Thoracic aorta (tissue), 2 donors: ENCODE measurements around the gene ELOVL7. TPM values are rescaled to one million over a fixed set of nuclear protein-coding genes. Genes with fewer than 3 reads are reported as not detected.
"Not testable (repeated sequence)": the region's sequence is repeated elsewhere in the genome, so short reads cannot be mapped to it uniquely, and the experiment has no call there.

Experiments used
- ATAC-seq: fragments of 150-250 bp; one replicate; pipeline ENCODE4 v1.8.0; 2017; ENCODE audit warnings: low read depth; ENCODE audit not compliant: insufficient number of reproducible peaks, low FRiP score
- DNase-seq: peaks from one replicate; pipeline ENCODE4 v3.0.0-alpha.2; 2020; ENCODE audit warnings: low spot score
- H3K27ac ChIP-seq, 2 donors: fragments of 200-600 bp; sonication (generic); 1 replicate in 1 of 2; 2 replicates in 1 of 2; pipeline ENCODE4 v1.5.1; 2016; ENCODE audit warnings: mild to moderate bottlenecking in 2 of 2, moderate library complexity in 2 of 2
- H3K27me3 ChIP-seq: fragments of 200-600 bp; sonication (generic); replicated peaks from 2 replicates; pipeline ENCODE4 v1.6.0; 2016; ENCODE audit warnings: mild to moderate bottlenecking; ENCODE audit not compliant: insufficient read depth
- H3K36me3 ChIP-seq: fragments of 200-600 bp; sonication (generic); one replicate; pipeline ENCODE4 v1.5.1; 2016
- H3K4me1 ChIP-seq, 2 donors: fragments of 200-600 bp; sonication (generic); 1 replicate in 1 of 2; 2 replicates in 1 of 2; pipeline versions ENCODE4 v1.5.1 to v1.6.0; 2016; ENCODE audit warnings: low read depth in 2 of 2, mild to moderate bottlenecking in 1 of 2; ENCODE audit not compliant: control insufficient read depth in 1 of 2
- H3K4me3 ChIP-seq: fragments of 200-600 bp; sonication (generic); 2 replicates; pipeline ENCODE4 v1.5.1; 2016; ENCODE audit warnings: mild to moderate bottlenecking
- H3K9me3 ChIP-seq: fragments of 200-600 bp; sonication (generic); 2 replicates; pipeline ENCODE4 v1.5.1; 2016
- CTCF ChIP-seq: fragments of 200-600 bp; sonication (generic); IDR thresholded peaks from one replicate; pipeline ENCODE4 v1.5.1; 2019; ENCODE audit warnings: antibody characterized with exemption
- total RNA-seq, 2 donors: library from RNA; depleted of rRNA; stranded (reverse); fragments of >200 nt; gene quantifications; one replicate each; pipeline versions ENCODE4 v1.1.0 to v1.2.3, GENCODE V29; 2016

The ELOVL7 gene
- total RNA-seq, 2 donors from 2014 or later, result 3.0 to 18.5 TPM

GRCh38 chr5:60738461-60738860, 105.6 kb downstream of the ELOVL7 start:
- no peak for TF ChIP-seq CTCF
- Histone ChIP-seq H3K9me3 (no peaks in the 10 kb centered on the region), H3K36me3 (no peaks in the 10 kb centered on the region), H3K27me3 (no peaks in the 10 kb centered on the region), H3K27ac (no peak overlapping the region), H3K4me3 (no peak overlapping the region), H3K4me1 (no peaks in the 10 kb centered on the region)
- DNase-seq, result no peak
- ATAC-seq, result no peak

- H3K4me1 ChIP-seq, ATAC-seq, DNase-seq, H3K27me3 ChIP-seq, H3K4me3 ChIP-seq, H3K27ac ChIP-seq, H3K36me3 ChIP-seq, H3K9me3 ChIP-seq: not testable (repeated sequence)
Observed at GRCh38 chr5:60730858-60731257, 113.2 kb downstream of the ELOVL7 start.

GRCh38 chr5:60727033-60727679, 116.9 kb downstream of the ELOVL7 start:
- no peaks in the 10 kb centered on the region for H3K4me1 ChIP-seq

GRCh38 chr5:60724126-60724525, 119.9 kb downstream of the ELOVL7 start:
- Histone ChIP-seq H3K9me3 (no peaks in the 10 kb centered on the region), H3K27me3 (no peaks in the 10 kb centered on the region), H3K27ac (no peak overlapping the region), H3K4me3 (no peak overlapping the region), H3K36me3 (no peaks in the 10 kb centered on the region), H3K4me1 (no peaks in the 10 kb centered on the region)
- TF ChIP-seq CTCF, result no peak
- DNase-seq (no peak), ATAC-seq (no peak)

More at GRCh38 chr5:60727033-60727679, 116.9 kb downstream of the ELOVL7 start:
- H3K27ac ChIP-seq, result no peak overlapping the region
- no peaks in the 10 kb centered on the region for H3K9me3 ChIP-seq
- no peaks in the 10 kb centered on the region for H3K27me3 ChIP-seq
- H3K4me3 ChIP-seq, result no peak overlapping the region
- H3K36me3 ChIP-seq, result no peaks in the 10 kb centered on the region
- no peak for ATAC-seq
- DNase-seq, result no peak
- no peak for TF ChIP-seq CTCF

- Histone ChIP-seq H3K4me3 (no peak overlapping the region), H3K27me3 (no peaks in the 10 kb centered on the region), H3K4me1 (no peaks in the 10 kb centered on the region), H3K9me3 (no peaks in the 10 kb centered on the region), H3K27ac (no peak overlapping the region), H3K36me3 (no peaks in the 10 kb centered on the region)
- no peak for ATAC-seq
- no peak for DNase-seq
- no peak for TF ChIP-seq CTCF
Observed at GRCh38 chr5:60722416-60722815, 121.7 kb downstream of the ELOVL7 start.

DNA sequence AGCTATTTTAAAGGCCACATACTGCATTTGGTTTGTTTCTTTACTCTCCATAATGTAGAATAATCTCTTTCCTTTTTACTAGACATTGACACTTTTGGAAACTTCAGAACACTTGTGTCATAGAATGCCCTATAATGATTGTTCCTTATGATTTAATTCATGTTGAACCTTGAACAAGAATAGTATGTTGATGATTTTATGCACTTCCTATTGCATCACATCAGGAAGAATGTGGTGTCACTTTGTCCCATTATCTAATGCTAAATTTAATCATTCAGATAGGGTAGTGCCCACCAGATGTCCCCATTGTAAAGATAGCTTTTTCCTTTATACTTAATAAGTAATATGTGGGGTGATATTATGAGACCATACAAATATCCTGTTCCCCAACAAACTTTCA, 124.7 kb downstream of the ELOVL7 start:
- no peak for TF ChIP-seq CTCF
- Histone ChIP-seq H3K27ac (no peak overlapping the region), H3K36me3 (no peaks in the 10 kb centered on the region), H3K27me3 (no peaks in the 10 kb centered on the region), H3K4me1 (no peaks in the 10 kb centered on the region), H3K9me3 (no peaks in the 10 kb centered on the region), H3K4me3 (no peak overlapping the region)
- DNase-seq (no peak), ATAC-seq (no peak)
